Right lobe of liver (tissue), 4 donors: ENCODE data around the gene SPATA46.

Source experiments
- CTCF ChIP-seq, 4 donors: fragments of 200-600 bp in 3 of 4; fragments of 450-650 bp in 1 of 4; IDR thresholded peaks; one replicate each; pipeline versions ENCODE4 v1.5.1 to v1.8.0; 2016 to 2022; ENCODE audit warnings: antibody characterized with exemption in 4 of 4, mild to moderate bottlenecking in 2 of 4
- POLR2A ChIP-seq: fragments of 450-650 bp; IDR thresholded peaks from one replicate; pipeline ENCODE4 v1.6.1; 2017; ENCODE audit warnings: antibody characterized with exemption, mild to moderate bottlenecking
- donor health status: DM: no; HTN: no; CAD: no.
- donor health status: DM: no; HTN: no; CAD: no.
- donor health status: DM: no; HTN: yes; CAD: no.

GRCh38 chr1:162369571-162369970 lies 7.1 kb downstream of the SPATA46 start:
- TF ChIP-seq CTCF (IDR thresholded peaks at IDR 0.05) (no peak), POLR2A (no peak)
